OCI-LY7 (cell line): ENCODE measurements around the gene ENTPD6. TPM values are rescaled to one million over a fixed set of nuclear protein-coding genes. Genes with fewer than 3 reads are reported as not detected.

Source experiments
- BruUV-seq: library from RNA; stranded (reverse); fragments of 400-500 nt; replicated peaks from 2 replicates; lab custom pipeline; 2021; lab: Mats Ljungman, UMichigan
- CTCF ChIA-PET: fragments of 300-600 bp; sonication (Branson Sonifier 250); formaldehyde crosslinking; loops from one replicate; lab custom pipeline; 2022; ENCODE audit warnings: antibody characterized with exemption; ENCODE audit not compliant: unreplicated experiment; lab: Charles Lee
- POLR2A ChIA-PET: fragments of 300-600 bp; sonication (Branson Sonifier 250); formaldehyde crosslinking; loops from one replicate; lab custom pipeline; 2022; ENCODE audit warnings: antibody characterized with exemption; lab: Charles Lee
- DNase-seq: peaks from one replicate; pipeline ENCODE4 v3.0.0-alpha.2; 2015; ENCODE audit warnings: low spot score
- H2AFZ ChIP-seq: fragments of 200-600 bp; sonication (generic), shearing (Covaris generic); 2 replicates; pipeline ENCODE4 v1.6.1; 2014; ENCODE audit warnings: mild to moderate bottlenecking, antibody characterized with exemption, low read length, moderate library complexity
- H3K27ac ChIP-seq: fragments of 200-600 bp; sonication (generic); 2 replicates; pipeline ENCODE4 v1.5.1; 2014; ENCODE audit warnings: mixed run types, low read depth, mild to moderate bottlenecking, moderate library complexity, low read length, inconsistent platforms; ENCODE audit not compliant: poor library complexity, severe bottlenecking
- H3K36me3 ChIP-seq: fragments of 200-600 bp; sonication (generic); 2 replicates; pipeline ENCODE4 v1.6.1; 2014; ENCODE audit warnings: mild to moderate bottlenecking, antibody characterized with exemption, low read length, moderate library complexity, mixed read lengths; ENCODE audit not compliant: insufficient read depth
- H3K4me1 ChIP-seq: fragments of 200-600 bp; sonication (generic); 2 replicates; pipeline ENCODE4 v1.5.1; 2014; ENCODE audit warnings: mild to moderate bottlenecking, low read length; ENCODE audit not compliant: insufficient read depth, poor library complexity, severe bottlenecking
- H3K4me2 ChIP-seq: fragments of 200-600 bp; sonication (generic); 2 replicates; pipeline ENCODE4 v1.6.1; 2014; ENCODE audit warnings: mild to moderate bottlenecking, low read length
- H3K4me3 ChIP-seq: fragments of 200-600 bp; sonication (generic); 2 replicates; pipeline ENCODE4 v1.5.1; 2014; ENCODE audit warnings: mild to moderate bottlenecking, low read depth, low read length; ENCODE audit not compliant: poor library complexity, severe bottlenecking
- H3K79me2 ChIP-seq: fragments of 200-600 bp; sonication (generic); 2 replicates; pipeline ENCODE4 v1.6.1; 2016; ENCODE audit warnings: low read depth, mild to moderate bottlenecking, low read length, moderate library complexity, mixed read lengths; ENCODE audit not compliant: insufficient read depth
- H3K9me2 ChIP-seq: fragments of 200-600 bp; sonication (generic); 2 replicates; pipeline ENCODE4 v1.6.1; 2016; ENCODE audit warnings: mild to moderate bottlenecking, low read length, mixed read lengths; ENCODE audit not compliant: insufficient read depth
- H3K9me3 ChIP-seq: fragments of 200-600 bp; sonication (generic); 2 replicates; pipeline ENCODE4 v1.6.1; 2014; ENCODE audit warnings: mild to moderate bottlenecking, mixed run types, low read length, mixed read lengths
- H4K20me1 ChIP-seq: fragments of 200-600 bp; sonication (generic); 2 replicates; pipeline ENCODE4 v1.6.1; 2014; ENCODE audit warnings: mild to moderate bottlenecking, antibody characterized with exemption, low read length, moderate library complexity, mixed read lengths; ENCODE audit not compliant: insufficient read depth
- CTCF ChIP-seq: fragments of 200-600 bp; sonication (generic); conservative IDR thresholded peaks from 2 replicates; pipeline ENCODE4 v1.5.1; 2014; ENCODE audit warnings: mild to moderate bottlenecking, antibody characterized with exemption, low read length, moderate library complexity, mixed read lengths
- EZH2phosphoT487 ChIP-seq: fragments of 200-600 bp; sonication (generic); IDR thresholded peaks from 2 replicates; pipeline ENCODE4 v1.6.1; 2018; ENCODE audit warnings: low read depth, borderline replicate concordance, mild to moderate bottlenecking, mixed run types, antibody characterized with exemption, low read length, moderate library complexity, mixed read lengths
- intact Hi-C: fragments of 100-400 bp; cut with micrococcal nuclease; formaldehyde crosslinking; loops from one replicate; pipeline ENCODE4 v1.10.0; 2022; ENCODE audit not compliant: unreplicated experiment
- total RNA-seq, 2 experiments: library from RNA; depleted of rRNA in 1 of 2; stranded (reverse); fragments of >200 nt in 1 of 2; shearing (Covaris generic) in 1 of 2; gene quantifications; 2 replicates each; pipeline ENCODE4 v1.2.3, GENCODE V29; 2014 to 2022

The ENTPD6 gene
- total RNA-seq, 2 experiments from 2014 or later = 4.2 TPM; not detected in 1

- CTCF ChIA-PET = no interaction called here
Observed at GRCh38 chr20:25225642-25226432, 30.3 kb downstream of the ENTPD6 start.

GRCh38 chr20:25226433-25227316 lies 31.2 kb downstream of the ENTPD6 start:
- DNase-seq = no peak
- Histone ChIP-seq H3K4me3 (no peak overlapping the region), H3K4me1 (no peaks in the 10 kb centered on the region), H4K20me1 (no peaks in the 10 kb centered on the region), H2AFZ (no peak overlapping the region), H3K4me2 (no peak overlapping the region), H3K36me3 (no peaks in the 10 kb centered on the region), H3K79me2 (no peaks in the 10 kb centered on the region), H3K9me2 (no peaks in the 10 kb centered on the region), H3K27ac (no peak overlapping the region), H3K9me3 (no peaks in the 10 kb centered on the region)
- POLR2A ChIA-PET = no interaction called here
- no peak for TF ChIP-seq EZH2phosphoT487
- no peak for TF ChIP-seq CTCF
- CTCF ChIA-PET = no interaction called here
- intact Hi-C loops = no loop called here
- BruUV-seq = no TSS peak

More at GRCh38 chr20:25225642-25226432, 30.3 kb downstream of the ENTPD6 start:
- H3K36me3 ChIP-seq = no peaks in the 10 kb centered on the region
- H3K4me2 ChIP-seq = no peak overlapping the region
- H3K4me1 ChIP-seq = no peaks in the 10 kb centered on the region
- intact Hi-C loops = no loop called here
- H3K9me3 ChIP-seq = no peaks in the 10 kb centered on the region
- TF ChIP-seq CTCF (no peak), EZH2phosphoT487 (no peak)
- no peak overlapping the region for H3K4me3 ChIP-seq
- POLR2A ChIA-PET = no interaction called here
- H4K20me1 ChIP-seq = no peaks in the 10 kb centered on the region
- no peaks in the 10 kb centered on the region for H3K79me2 ChIP-seq
- DNase-seq = no peak
- no peaks in the 10 kb centered on the region for H3K9me2 ChIP-seq
- BruUV-seq = no TSS peak
- no peak overlapping the region for H3K27ac ChIP-seq
- no peak overlapping the region for H2AFZ ChIP-seq
